Putamen (tissue), 1 donor: Measurements from ENCODE around the gene CFAP61.
"Not testable (repeated sequence)": the region's sequence is repeated elsewhere in the genome, so short reads cannot be mapped to it uniquely, and the experiment has no call there.

Experiments
- DNase-seq: peaks from one replicate; pipeline ENCODE4 v3.0.0-alpha.2; 2016; ENCODE audit warnings: low spot score

CFAP61 gene

DNA sequence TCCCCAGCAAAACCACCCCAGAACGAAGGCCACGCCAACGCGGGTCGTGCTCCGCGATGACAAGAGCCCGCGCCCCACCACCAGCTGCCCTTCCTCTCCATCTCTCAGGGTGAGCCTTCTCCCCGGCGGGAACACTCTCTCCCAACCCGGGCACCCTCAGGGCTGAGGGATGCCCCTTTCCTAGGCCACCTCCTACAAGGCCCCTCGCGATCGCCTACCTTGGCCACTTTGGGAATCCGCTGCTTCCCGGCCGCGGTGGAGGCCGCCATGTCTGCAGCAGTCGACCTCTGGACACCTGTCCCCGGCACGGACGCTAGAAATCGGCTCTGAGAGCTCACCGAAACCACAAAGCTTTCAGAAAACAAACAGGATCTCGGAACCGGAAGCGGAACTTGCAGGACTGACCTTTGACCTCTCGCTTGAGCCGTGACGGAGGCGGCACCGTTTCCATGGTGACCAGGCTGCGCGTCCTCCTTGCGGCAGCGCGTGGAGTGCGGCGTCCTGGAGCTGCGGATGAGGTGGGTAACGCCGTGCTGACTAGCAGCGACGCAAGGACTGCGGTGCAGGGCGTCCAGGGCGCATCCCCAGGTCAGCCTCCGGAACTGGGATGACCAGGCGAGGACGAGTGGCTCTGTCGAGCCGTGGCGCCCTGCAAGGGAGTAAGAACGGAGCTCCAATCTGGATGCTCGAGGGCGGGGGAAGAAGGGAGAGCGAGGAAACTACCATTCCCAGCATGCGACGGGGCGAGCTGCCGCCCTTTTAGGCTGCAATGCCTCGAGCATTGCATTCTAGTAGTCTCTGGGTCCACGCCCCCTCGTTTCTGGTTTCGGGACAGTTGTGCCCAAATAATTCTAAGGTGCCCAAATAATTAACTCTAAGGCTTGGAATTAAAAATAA lies at the start of gene CFAP61, which contains the start of gene CRNKL1:
CFAP61 (plus strand) TSS at position 459 of the 897 bp plus-strand sequence. CDS start 4,122 bp downstream, outside the sequence.
CRNKL1 (minus strand) TSS at position 393 of the 897 bp plus-strand sequence; CDS start at position 269, 124 bp downstream.
- peak; percentile 96 for DNase-seq

- peak; percentile 81 for DNase-seq
Observed at GRCh38 chr20:20003031-20003954, 49.0 kb upstream of the CFAP61 start.

DNA sequence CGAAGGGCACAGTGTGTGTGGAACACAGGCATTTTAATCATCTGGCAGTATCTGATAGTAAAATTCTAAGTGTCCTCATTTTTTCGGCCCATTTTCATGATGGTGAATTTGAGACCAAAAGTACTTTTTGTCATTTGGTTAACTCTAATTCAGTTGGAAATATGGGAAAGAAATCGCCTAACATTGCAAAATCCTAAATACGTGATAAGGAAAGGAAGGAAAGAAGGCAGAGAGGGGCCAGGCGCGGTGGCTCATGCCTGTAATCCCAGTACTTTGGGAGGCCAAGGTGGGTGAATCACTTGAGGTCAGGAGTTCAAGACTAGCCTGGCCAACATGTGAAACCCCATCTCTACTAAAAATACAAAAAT lies 48.4 kb upstream of the CFAP61 start:
- not testable (repeated sequence) for DNase-seq

GRCh38 chr20:20005342-20005741 lies 47.0 kb upstream of the CFAP61 start:
- DNase-seq: no peak

- peak; percentile 69 for DNase-seq
Observed at GRCh38 chr20:20009784-20010253, 42.5 kb upstream of the CFAP61 start.

- DNase-seq: no peak
Observed at GRCh38 chr20:20010639-20011500, 41.5 kb upstream of the CFAP61 start.

GRCh38 chr20:20012541-20012940 lies 39.8 kb upstream of the CFAP61 start:
- peak; percentile 79 for DNase-seq

- no peak for DNase-seq
Observed at GRCh38 chr20:20014659-20015058, 37.7 kb upstream of the CFAP61 start.

DNA sequence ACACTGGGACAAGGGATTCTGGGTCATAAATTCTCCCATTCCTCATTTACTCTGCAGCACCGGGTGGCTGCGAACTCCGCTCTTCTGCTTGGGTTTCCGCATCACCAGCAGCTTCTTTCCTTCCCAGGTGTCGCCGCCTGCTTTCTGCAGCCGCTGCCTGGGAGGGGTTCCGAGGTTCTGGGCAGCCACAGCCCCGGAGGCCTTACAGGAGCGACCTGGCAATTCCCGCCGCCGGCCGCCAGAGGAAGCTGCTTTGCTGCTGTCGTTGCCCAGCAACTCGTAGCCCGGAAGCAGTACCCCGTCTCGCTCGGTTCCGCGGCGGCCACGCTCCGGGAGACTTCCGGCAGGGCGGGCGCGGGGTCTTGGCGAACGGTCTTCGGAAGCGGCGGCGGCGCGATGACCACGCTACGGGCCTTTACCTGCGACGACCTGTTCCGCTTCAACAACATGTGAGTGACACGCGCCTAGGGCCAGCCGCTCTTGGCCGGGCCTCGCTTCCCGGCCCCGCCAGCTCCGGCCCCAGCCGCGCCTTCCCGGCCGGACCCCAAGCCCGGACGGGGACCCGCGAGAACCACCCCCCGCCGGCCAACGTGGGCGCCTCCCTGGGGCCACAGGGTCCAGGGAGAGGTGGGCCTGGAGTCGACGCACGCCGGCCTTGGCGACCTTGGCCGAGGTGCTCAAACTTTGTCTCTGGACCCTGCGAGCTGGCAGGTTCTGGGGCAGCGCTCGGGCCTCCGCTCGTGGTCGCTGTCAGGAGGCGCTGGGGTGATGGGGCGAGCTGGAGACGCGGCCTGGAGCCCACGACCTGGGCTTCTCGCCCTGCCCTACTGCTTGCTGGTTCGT lies 35.1 kb upstream of the CFAP61 start, which contains the start of gene NAA20:
NAA20 (plus strand) TSS at position 362 of the 843 bp plus-strand sequence; CDS start at position 397, 35 bp downstream.
- peak; percentile 92 for DNase-seq

GRCh38 chr20:20017844-20018185 lies 34.5 kb upstream of the CFAP61 start:
- no peak for DNase-seq

DNA sequence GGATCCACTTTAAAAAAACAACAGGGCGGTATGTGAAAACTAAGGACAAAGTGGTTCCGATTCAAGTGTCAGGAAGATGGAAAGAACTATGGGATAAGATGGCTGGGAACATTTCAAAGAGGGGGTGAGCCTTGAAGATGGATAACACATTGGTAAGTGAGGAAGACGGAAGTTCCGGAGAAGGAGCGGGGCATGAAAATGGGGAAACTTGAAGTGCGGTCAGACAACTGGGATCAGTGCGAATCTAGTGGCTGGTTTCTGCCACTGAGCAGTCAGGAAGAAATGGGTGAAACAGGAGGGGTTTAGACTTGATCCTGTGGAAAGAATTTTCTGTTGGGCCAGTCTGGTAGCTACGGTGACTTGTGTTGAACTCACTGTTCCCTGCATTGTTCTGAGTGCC lies 34.0 kb upstream of the CFAP61 start:
- no peak for DNase-seq

DNA sequence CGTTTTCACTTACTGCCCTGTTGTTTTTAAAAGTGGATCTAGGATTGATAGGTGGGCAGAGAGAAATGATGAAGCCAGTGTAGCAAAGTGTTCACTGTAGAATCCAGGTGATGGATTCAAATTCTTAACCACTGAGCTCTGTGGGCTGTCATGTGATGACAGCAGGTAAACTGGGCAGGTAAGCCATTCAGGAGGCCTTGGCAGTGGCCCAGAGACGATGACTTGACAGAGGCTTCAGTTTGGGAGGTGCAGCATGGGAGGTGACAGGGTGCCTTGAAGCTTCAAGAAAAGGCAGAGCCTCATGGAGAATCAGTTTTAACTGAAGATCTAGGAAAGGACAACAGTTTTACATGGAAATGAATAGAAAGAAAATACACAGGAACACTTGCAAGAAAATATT lies 33.2 kb upstream of the CFAP61 start:
- DNase-seq: no peak

DNA sequence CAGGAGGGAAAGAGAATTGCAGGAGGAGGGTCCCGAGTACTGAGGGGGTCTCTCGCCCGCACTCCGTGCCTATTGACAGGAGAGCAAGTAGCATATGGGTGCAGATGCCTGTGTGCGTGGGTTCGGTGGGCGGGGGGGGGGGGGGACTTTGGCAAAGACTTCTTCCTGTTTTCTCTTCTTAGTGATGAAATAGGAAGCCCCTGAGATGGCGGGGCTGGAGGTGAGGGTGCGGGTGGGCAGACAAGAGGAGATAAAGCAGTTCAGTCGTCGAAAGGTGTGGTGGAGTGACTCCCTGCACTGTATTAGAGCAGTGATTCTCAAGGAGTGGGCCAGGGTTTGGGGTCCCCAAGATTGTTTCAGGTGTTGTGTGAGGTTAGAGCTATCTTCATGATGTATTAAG lies 31.4 kb upstream of the CFAP61 start:
- no peak for DNase-seq

DNA sequence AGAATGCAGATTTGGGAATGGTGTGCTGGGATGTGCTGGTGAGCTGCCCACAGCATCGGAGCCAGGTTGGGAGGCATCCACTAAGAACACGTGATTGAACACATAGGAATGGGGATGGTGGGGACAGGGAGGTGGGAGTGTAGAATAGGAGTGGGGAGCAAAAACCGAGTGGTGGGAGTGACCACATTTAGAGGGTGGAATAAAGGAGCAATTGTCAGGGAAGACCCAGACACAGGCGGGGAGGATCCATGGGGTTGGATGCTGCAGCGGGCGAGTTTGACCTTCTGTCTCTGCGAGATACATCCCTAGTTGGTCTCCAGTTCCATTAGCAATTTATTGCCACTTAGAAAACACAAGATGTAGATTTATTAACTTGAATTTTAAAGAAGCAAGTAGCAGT lies 30.5 kb upstream of the CFAP61 start:
- no peak for DNase-seq

- no peak for DNase-seq
Observed at GRCh38 chr20:20022498-20022897, 29.8 kb upstream of the CFAP61 start.

- DNase-seq: no peak
Observed at GRCh38 chr20:20023395-20023794, 28.9 kb upstream of the CFAP61 start.

GRCh38 chr20:20024942-20025341 lies 27.4 kb upstream of the CFAP61 start:
- no peak for DNase-seq

GRCh38 chr20:20027284-20027683 lies 25.0 kb upstream of the CFAP61 start:
- no peak for DNase-seq

- no peak for DNase-seq
Observed at GRCh38 chr20:20031790-20032189, 20.5 kb upstream of the CFAP61 start.

GRCh38 chr20:20034486-20034885 lies 17.8 kb upstream of the CFAP61 start:
- DNase-seq: no peak

DNA sequence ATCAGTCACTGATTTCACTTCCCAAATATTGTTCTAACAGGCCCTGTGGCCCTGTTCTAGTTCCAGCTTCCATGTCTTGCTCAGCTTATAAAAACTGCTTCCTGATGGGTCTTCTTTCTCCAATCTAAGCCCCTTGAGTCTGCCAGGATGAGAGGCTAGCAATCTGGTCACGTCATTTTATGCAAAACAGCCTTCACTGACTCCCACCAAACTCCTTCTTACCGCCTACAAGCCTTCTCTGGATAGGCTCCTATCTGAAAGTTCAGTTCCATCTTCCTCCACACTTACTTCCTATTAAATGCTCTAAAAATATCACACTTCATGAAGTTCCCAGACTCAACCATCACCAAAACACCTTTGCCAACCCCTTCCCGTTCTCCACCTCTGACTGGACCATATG lies 15.6 kb upstream of the CFAP61 start:
- DNase-seq: peak; percentile 54
